Body of pancreas (tissue), 4 donors: ENCODE results near the gene HBG2. TPM values are rescaled to one million over a fixed set of nuclear protein-coding genes. Genes with fewer than 3 reads are reported as not detected.

Experiments
- ATAC-seq: fragments of 150-250 bp; one replicate; pipeline ENCODE4 v1.9.1; 2016
- DNase-seq, 4 donors: peaks; one replicate each; pipeline ENCODE4 v3.0.0-alpha.2; 2019
- H3K27ac ChIP-seq, 4 donors: fragments of 200-600 bp; sonication (generic); 1 replicate in 3 of 4; 2 replicates in 1 of 4; pipeline versions ENCODE4 v1.5.1 to v1.6.1; 2016 to 2019; ENCODE audit warnings: mild to moderate bottlenecking in 1 of 4, mixed read lengths in 1 of 4, moderate library complexity in 1 of 4
- H3K27me3 ChIP-seq, 2 donors: fragments of 200-600 bp; sonication (generic); one replicate each; pipeline ENCODE4 v1.6.0; 2016; ENCODE audit warnings: mild to moderate bottlenecking in 1 of 2
- H3K36me3 ChIP-seq, 2 donors: fragments of 200-600 bp; sonication (generic); replicated peaks in 1 of 2; 2 replicates each; pipeline ENCODE4 v1.5.1; 2016; ENCODE audit warnings: low read depth in 2 of 2; ENCODE audit not compliant: insufficient read depth in 1 of 2
- H3K4me1 ChIP-seq: fragments of 200-600 bp; sonication (generic); one replicate; pipeline ENCODE4 v1.6.0; 2016
- H3K4me3 ChIP-seq, 2 donors: fragments of 200-600 bp; sonication (generic); 1 replicate in 1 of 2; 2 replicates in 1 of 2; pipeline ENCODE4 v1.5.1; 2016 to 2019
- H3K9me3 ChIP-seq, 3 donors: fragments of 200-600 bp; sonication (generic); 1 replicate in 2 of 3; 2 replicates in 1 of 3; pipeline ENCODE4 v1.5.1; 2016
- CTCF ChIP-seq, 7 experiments: fragments of 450-650 bp in 4 of 7; fragments of 200-600 bp in 3 of 7; sonication (generic) in 3 of 7; IDR thresholded peaks; one replicate each; pipeline ENCODE4 v1.5.1; 2016 to 2019; ENCODE audit warnings: antibody characterized with exemption in 7 of 7
- POLR2A ChIP-seq, 3 donors: fragments of 450-650 bp; IDR thresholded peaks; one replicate each; pipeline ENCODE4 v1.6.1; 2016; ENCODE audit warnings: antibody characterized with exemption in 3 of 3, mild to moderate bottlenecking in 2 of 3
- WGBS, 2 donors: methylation state at CpG; one replicate each; pipeline ENCODE4 v1.1.5; 2017; 5-methylcytosine and 5-hydroxymethylcytosine counted together
- intact Hi-C: fragments of 100-400 bp; cut with DNase I; formaldehyde crosslinking; loops from one replicate; pipeline ENCODE4 v1.15.1; 2023
- total RNA-seq, 2 donors: library from RNA; depleted of rRNA; stranded (reverse); fragments of >200 nt; gene quantifications; one replicate each; pipeline ENCODE4 v1.1.0, GENCODE V29; 2016

HBG2 gene
- total RNA-seq, 2 donors from 2014 or later = not detected

- intact Hi-C loops = no loop called here
- no peak for ATAC-seq
- no peaks in the 10 kb centered on the region for H3K9me3 ChIP-seq
- DNase-seq = no peak
- H3K36me3 ChIP-seq = no peaks in the 10 kb centered on the region
- H3K4me3 ChIP-seq = no peak overlapping the region
- no peak overlapping the region for H3K27ac ChIP-seq
- no peaks in the 10 kb centered on the region for H3K4me1 ChIP-seq
- TF ChIP-seq CTCF (IDR thresholded peaks at IDR 0.05) (no peak), POLR2A (IDR thresholded peaks at IDR 0.05) (no peak)
- WGBS, 2 donors = 79 to 81% methylated on average over 2 of the region's 2 CpGs
- H3K27me3 ChIP-seq = no peaks in the 10 kb centered on the region
Observed at GRCh38 chr11:5231111-5231510, 23.5 kb downstream of the HBG2 start.

DNA sequence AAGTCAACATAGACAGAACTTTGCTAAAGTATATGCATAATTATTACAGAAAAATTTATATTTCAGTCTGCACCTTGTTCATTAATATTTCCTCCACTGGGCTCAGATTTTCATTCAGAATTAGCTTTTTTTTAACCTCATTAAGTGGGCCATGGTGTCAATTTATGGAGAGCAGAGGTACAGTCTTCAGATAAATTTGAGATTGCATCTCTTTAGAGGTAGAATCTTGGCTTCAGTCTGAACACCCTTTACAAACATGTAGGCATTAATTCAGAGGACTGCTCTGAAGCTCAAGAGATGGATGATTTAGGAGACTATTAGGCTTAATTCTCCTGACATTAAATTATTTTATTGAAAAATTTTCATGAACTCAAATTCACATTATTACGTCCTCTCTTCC, 24.3 kb downstream of the HBG2 start:
- H3K4me1 ChIP-seq = no peaks in the 10 kb centered on the region
- H3K36me3 ChIP-seq = no peaks in the 10 kb centered on the region
- intact Hi-C loops = no loop called here
- no peak for ATAC-seq
- H3K9me3 ChIP-seq = no peaks in the 10 kb centered on the region
- no peak overlapping the region for H3K27ac ChIP-seq
- TF ChIP-seq CTCF (IDR thresholded peaks at IDR 0.05) = no peak
- no peak overlapping the region for H3K4me3 ChIP-seq
- no peak for DNase-seq
- H3K27me3 ChIP-seq = no peaks in the 10 kb centered on the region
- WGBS, 2 donors = 79 to 89% methylated on average over 1 of the region's 1 CpG

- Histone ChIP-seq H3K9me3 (no peaks in the 10 kb centered on the region), H3K27ac (no peak overlapping the region), H3K4me3 (no peak overlapping the region), H3K36me3 (no peaks in the 10 kb centered on the region), H3K4me1 (no peaks in the 10 kb centered on the region), H3K27me3 (no peaks in the 10 kb centered on the region)
- 71 to 77% methylated on average over 2 of the region's 2 CpGs for WGBS, 2 donors
- TF ChIP-seq CTCF (IDR thresholded peaks at IDR 0.05) = no peak
- no peak for TF ChIP-seq POLR2A (IDR thresholded peaks at IDR 0.05)
- no peak for DNase-seq
- no peak for ATAC-seq
- intact Hi-C loops = no loop called here
Observed at GRCh38 chr11:5229796-5230195, 24.8 kb downstream of the HBG2 start.

GRCh38 chr11:5229356-5229755, 25.2 kb downstream of the HBG2 start:
- DNase-seq = no peak
- Histone ChIP-seq H3K36me3 (no peaks in the 10 kb centered on the region), H3K27me3 (no peaks in the 10 kb centered on the region), H3K4me1 (no peaks in the 10 kb centered on the region), H3K27ac (no peak overlapping the region), H3K9me3 (no peaks in the 10 kb centered on the region), H3K4me3 (no peak overlapping the region)
- 85 to 88% methylated on average over 1 of the region's 1 CpG for WGBS, 2 donors
- ATAC-seq = no peak
- no peak for TF ChIP-seq CTCF (IDR thresholded peaks at IDR 0.05)
- TF ChIP-seq POLR2A (IDR thresholded peaks at IDR 0.05) = no peak
- intact Hi-C loops = no loop called here

- no peak for DNase-seq
- no peaks in the 10 kb centered on the region for H3K9me3 ChIP-seq
- no peak for ATAC-seq
Observed at GRCh38 chr11:5228124-5228523, 26.5 kb downstream of the HBG2 start.

More at GRCh38 chr11:5228124-5228523, 26.5 kb downstream of the HBG2 start:
- intact Hi-C loops = no loop called here
- TF ChIP-seq POLR2A (IDR thresholded peaks at IDR 0.05) = no peak
- TF ChIP-seq CTCF (IDR thresholded peaks at IDR 0.05) = no peak
- H3K27me3 ChIP-seq = no peaks in the 10 kb centered on the region
- H3K36me3 ChIP-seq = no peaks in the 10 kb centered on the region
- no peak overlapping the region for H3K4me3 ChIP-seq
- no peak overlapping the region for H3K27ac ChIP-seq
- no peaks in the 10 kb centered on the region for H3K4me1 ChIP-seq
- WGBS, 2 donors = 50 to 53% methylated on average over 5 of the region's 5 CpGs
